HAP-1 (cell line): ENCODE data around the gene PRRT1B.
"Not testable (repeated sequence)": the region's sequence is repeated elsewhere in the genome, so short reads cannot be mapped to it uniquely, and the experiment has no call there.

Experiments
- DNase-seq, 2 experiments: peaks; one replicate each; pipeline ENCODE4 v3.0.0-alpha.2; 2016 to 2020; ENCODE audit warnings: low spot score in 2 of 2
- H3K27me3 ChIP-seq: fragments of 250-450 bp; sonication (Bioruptor Pico); 2 replicates; pipeline ENCODE4 v1.5.1; 2020; ENCODE audit warnings: low read depth, mild to moderate bottlenecking, moderate library complexity
- H3K36me3 ChIP-seq: fragments of 250-450 bp; sonication (Bioruptor Pico); replicated peaks from 2 replicates; pipeline ENCODE4 v1.5.1; 2020; ENCODE audit warnings: mild to moderate bottlenecking
- H3K4me1 ChIP-seq: fragments of 250-450 bp; sonication (Bioruptor Pico); 2 replicates; pipeline ENCODE4 v1.5.1; 2020; ENCODE audit warnings: mild to moderate bottlenecking
- H3K4me3 ChIP-seq: fragments of 250-450 bp; sonication (Bioruptor Pico); 2 replicates; pipeline ENCODE4 v1.5.1; 2020; ENCODE audit warnings: mild to moderate bottlenecking, moderate library complexity
- H3K9me3 ChIP-seq: fragments of 250-450 bp; sonication (Bioruptor Pico); 2 replicates; pipeline ENCODE4 v1.5.1; 2020; ENCODE audit warnings: mild to moderate bottlenecking, moderate library complexity
- in situ Hi-C: fragments of 300-500 bp; cut with MboI; formaldehyde crosslinking; loops from 3 replicates; pipeline ENCODE4 v1.14.3; 2020; ENCODE audit warnings: low sequenced_read_pairs, inconsistent platforms, mixed read lengths

The PRRT1B gene

DNA sequence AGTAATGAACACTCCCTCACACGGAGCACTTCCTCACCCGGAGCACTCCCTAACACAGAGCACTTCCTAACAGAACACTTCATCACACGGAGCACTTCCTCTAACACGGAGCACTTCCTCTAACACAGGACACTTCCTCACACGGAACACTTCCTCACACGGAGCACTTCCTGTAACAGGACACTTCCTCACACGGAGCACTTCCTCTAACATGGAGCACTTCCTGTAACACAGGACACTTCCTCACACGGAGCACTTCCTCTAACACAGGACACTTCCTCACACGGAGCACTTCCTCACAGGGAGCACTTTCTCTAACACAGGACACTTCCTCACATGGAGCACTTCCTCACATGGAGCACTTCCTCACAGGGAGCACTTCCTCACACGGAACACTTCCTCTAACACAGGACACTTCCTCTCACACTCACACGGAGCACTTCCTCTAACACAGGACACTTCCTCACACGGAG, 29.7 kb upstream of the PRRT1B start:
- DNase-seq, H3K4me1 ChIP-seq, H3K27me3 ChIP-seq, in situ Hi-C loops, H3K4me3 ChIP-seq, H3K9me3 ChIP-seq: not testable (repeated sequence)
- H3K36me3 ChIP-seq, result peaks cover 80% of the 10 kb centered on the region

DNA sequence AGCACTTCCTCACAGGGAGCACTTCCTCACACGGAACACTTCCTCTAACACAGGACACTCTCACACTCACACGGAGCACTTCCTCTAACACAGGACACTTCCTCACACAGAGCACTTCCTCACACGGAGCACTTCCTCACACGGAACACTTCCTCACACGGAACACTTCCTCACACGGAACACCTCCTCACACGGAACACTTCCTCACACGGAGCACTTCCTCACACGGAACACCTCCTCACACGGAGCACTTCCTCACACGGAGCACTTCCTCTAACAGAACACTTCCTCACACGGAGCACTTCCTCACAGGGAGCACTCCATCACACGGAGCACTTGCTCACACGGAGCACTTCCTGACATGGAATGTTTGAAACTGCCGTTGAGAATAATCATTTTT, 29.2 kb upstream of the PRRT1B start:
- peaks cover 80% of the 10 kb centered on the region for H3K36me3 ChIP-seq
- in situ Hi-C loops, result no loop called here
- no peak overlapping the region for H3K4me3 ChIP-seq
- no peaks in the 10 kb centered on the region for H3K4me1 ChIP-seq
- no peaks in the 10 kb centered on the region for H3K27me3 ChIP-seq
- no peak for DNase-seq
- H3K9me3 ChIP-seq, result no peaks in the 10 kb centered on the region

DNA sequence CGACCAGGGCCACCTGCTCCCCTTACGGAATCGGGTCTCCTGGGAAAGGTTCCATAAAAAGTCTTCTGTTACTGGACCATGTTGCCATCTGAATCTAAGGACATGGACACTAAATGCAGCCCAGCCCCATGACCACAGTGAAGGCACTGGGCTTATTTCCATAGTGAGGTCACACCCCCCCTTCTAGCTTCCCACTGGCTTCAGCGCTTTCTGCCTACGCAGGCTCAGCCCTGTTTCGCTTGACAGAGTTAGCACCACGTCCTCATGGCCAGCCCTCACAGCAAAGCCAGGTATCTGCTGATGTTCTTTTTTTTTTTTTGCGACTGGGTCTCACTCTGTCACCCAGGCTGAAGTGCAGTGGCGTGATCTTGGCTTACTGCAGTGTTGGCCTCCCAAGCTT, 28.4 kb upstream of the PRRT1B start:
- H3K4me1 ChIP-seq, result no peaks in the 10 kb centered on the region
- DNase-seq, result no peak
- H3K36me3 ChIP-seq, result peaks cover 80% of the 10 kb centered on the region
- no peaks in the 10 kb centered on the region for H3K9me3 ChIP-seq
- in situ Hi-C loops, result no loop called here
- H3K4me3 ChIP-seq, result no peak overlapping the region
- H3K27me3 ChIP-seq, result no peaks in the 10 kb centered on the region

DNA sequence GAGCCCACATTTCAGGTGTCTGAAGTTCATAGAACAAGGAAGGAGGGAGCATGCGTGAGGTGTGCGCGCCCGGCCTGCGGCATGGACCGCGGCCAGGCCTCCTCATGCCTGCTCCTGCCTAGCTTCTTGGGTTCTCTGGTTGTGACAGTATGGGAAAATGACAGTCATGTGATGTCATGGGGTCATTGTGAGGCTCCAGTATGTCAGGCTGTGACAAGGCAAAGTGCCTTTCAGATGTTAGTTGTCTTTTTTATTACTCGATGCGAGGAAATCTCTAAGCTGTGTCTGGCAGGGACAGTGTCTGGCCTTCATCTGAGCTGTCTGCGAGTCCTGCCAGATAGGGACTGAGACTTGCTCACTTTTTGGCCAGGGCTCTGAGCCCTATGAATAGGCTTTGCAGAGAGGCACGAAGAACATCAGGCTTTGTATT, 27.5 kb upstream of the PRRT1B start:
- in situ Hi-C loops, result no loop called here
- peaks cover 78% of the 10 kb centered on the region for H3K36me3 ChIP-seq

DNA sequence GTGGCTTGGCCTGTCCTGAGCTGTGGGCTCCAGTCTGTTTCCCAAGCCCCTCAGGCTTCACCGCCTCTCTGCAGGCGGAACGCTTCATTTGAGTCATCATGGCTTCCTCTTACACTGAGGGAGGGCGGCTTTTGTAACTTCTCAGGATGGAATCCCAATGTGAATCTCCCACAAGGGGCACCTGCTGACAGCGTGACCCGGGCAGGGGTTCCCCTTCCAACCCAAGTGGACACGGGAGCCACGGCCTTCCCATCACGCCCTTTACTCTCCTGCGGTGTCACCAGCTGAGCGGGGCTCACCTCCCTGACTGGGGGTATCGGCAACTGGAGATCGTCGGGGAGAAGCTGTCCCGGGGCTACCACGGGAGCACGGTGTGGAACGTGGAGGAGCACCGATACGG, 26.8 kb upstream of the PRRT1B start:
- Histone ChIP-seq H3K27me3 (no peaks in the 10 kb centered on the region), H3K4me3 (no peak overlapping the region), H3K36me3 (peaks cover 78% of the 10 kb centered on the region), H3K4me1 (no peaks in the 10 kb centered on the region), H3K9me3 (no peaks in the 10 kb centered on the region)
- in situ Hi-C loops, result no loop called here
- no peak for DNase-seq

More for the DNA sequence above, 27.5 kb upstream of the PRRT1B start:
- Histone ChIP-seq H3K27me3 (no peaks in the 10 kb centered on the region), H3K4me3 (no peak overlapping the region), H3K4me1 (no peaks in the 10 kb centered on the region), H3K9me3 (no peaks in the 10 kb centered on the region)
- DNase-seq, result no peak

DNA sequence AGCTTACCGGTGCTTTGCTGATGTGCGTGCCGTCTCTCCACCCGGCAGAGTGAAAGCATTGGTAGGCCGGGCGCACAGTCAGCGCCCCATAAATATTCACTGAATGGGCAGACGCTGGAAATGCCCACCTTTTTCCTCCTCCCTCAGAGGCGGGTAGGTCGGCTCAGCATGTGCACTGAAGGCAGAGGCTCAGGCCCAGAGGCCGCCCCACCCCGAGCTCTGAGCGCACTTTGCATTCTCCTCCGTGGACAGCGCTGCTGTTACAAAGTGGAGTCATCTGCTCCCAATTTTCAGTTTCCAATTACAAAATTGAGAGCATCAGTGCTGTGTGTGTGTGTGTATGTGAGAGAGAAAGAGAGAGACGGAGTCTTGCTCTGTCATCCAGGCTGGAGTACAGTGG, 24.8 kb upstream of the PRRT1B start:
- H3K27me3 ChIP-seq, result no peaks in the 10 kb centered on the region
- H3K4me3 ChIP-seq, result no peak overlapping the region
- no peaks in the 10 kb centered on the region for H3K4me1 ChIP-seq
- no peaks in the 10 kb centered on the region for H3K9me3 ChIP-seq
- peaks cover 83% of the 10 kb centered on the region for H3K36me3 ChIP-seq
- in situ Hi-C loops, result no loop called here
- DNase-seq, result no peak

DNA sequence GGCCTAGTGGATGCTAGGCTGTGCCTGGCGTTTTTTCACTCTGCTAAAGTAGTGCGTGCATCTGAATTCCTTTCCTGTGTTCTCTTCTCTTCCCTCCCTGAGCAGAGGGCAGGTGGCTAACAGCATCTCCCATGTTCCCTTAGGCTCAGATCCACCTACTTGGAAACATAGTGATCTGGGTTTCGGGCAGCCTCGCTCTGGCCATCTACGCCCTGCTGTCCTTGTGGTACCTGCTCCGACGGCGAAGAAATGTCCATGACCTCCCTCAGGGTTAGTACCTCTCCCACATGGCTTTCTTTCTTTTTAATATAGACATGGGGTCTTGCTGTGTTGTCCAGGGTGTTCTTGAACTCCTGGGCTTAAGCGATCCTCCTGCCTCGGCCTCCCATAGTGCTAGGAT, 24.1 kb upstream of the PRRT1B start:
- no peaks in the 10 kb centered on the region for H3K9me3 ChIP-seq
- no peak for DNase-seq
- H3K4me3 ChIP-seq, result no peak overlapping the region
- no peaks in the 10 kb centered on the region for H3K27me3 ChIP-seq
- peaks cover 90% of the 10 kb centered on the region for H3K36me3 ChIP-seq
- H3K4me1 ChIP-seq, result no peaks in the 10 kb centered on the region
- in situ Hi-C loops, result no loop called here

DNA sequence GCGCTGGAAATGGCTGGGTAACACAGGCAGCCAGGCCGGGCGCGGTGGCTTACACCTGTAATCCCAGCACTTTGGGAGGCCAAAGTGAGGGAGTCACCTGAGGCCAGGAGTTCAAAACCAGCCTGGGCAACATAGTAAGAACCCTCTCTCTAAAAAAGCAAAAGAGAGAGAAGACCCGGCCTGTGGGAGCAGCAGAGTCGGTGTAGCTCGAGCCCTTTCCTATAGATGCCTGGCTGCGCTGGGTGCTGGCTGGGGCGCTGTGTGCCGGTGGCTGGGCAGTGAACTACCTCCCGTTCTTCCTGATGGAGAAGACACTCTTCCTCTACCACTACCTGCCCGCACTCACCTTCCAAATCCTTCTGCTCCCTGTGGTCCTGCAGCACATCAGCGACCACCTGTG, 23.5 kb upstream of the PRRT1B start:
- Histone ChIP-seq H3K36me3 (peaks cover 89% of the 10 kb centered on the region), H3K4me3 (no peak overlapping the region), H3K9me3 (no peaks in the 10 kb centered on the region), H3K27me3 (no peaks in the 10 kb centered on the region), H3K4me1 (no peaks in the 10 kb centered on the region)
- in situ Hi-C loops, result no loop called here
- DNase-seq, result no peak

DNA sequence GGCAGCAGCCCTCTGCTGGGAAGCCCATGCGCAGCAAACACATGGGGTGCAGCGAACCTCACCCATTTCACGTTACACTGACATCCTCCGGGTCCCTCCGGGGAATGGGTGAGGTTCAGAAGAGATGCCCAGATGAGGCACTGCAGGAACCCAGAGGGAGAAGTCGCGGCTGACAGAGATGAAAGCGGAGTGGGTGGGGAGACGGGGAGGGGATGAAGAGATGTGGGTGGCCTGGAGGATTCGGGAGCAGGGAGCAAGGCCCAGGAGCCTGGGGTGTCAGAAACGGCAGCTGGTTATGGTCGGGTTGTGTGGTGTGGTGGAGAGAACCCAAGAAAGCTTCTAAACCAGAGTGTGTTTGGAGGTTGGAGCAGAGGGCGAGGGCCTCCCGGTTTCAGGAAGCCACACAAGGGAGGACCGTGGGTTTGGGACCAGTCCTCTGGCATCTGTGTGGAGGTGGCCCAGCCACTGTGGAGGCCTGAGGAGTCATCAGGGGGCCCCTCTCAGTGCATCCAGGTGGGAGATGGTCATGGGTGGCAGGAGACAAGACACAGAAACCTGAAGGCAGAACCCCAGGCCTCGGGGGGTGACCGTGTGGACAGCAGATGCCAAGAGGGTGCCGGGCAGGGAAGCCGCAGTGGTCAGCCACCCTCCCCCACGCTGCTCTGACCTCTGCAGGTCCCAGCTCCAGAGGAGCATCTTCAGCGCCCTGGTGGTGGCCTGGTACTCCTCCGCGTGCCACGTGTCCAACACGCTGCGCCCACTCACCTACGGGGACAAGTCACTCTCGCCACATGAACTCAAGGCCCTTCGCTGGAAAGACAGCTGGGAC, 22.9 kb upstream of the PRRT1B start:
- Histone ChIP-seq H3K9me3 (no peaks in the 10 kb centered on the region), H3K36me3 (peaks cover 89% of the 10 kb centered on the region), H3K27me3 (no peaks in the 10 kb centered on the region), H3K4me3 (no peak overlapping the region), H3K4me1 (no peaks in the 10 kb centered on the region)
- no peak for DNase-seq
- in situ Hi-C loops, result no loop called here

DNA sequence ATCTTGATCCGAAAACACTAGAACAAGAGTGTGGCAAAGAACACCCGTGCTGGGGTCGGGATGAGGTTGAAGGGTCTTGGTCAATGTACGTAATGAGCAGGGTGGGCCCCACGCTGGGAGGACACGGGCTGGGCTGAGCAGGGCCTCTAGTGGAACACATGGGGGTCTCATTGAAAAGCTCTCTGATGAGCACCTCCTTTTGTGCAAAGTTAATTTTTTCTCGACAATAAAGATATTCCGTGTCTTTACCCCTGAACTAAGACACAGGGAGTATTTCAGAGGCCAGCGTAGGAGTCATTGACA, 22.3 kb upstream of the PRRT1B start:
- Histone ChIP-seq H3K4me3 (no peak overlapping the region), H3K36me3 (peaks cover 93% of the 10 kb centered on the region), H3K27me3 (no peaks in the 10 kb centered on the region), H3K4me1 (no peaks in the 10 kb centered on the region), H3K9me3 (no peaks in the 10 kb centered on the region)
- in situ Hi-C loops, result no loop called here
- no peak for DNase-seq

DNA sequence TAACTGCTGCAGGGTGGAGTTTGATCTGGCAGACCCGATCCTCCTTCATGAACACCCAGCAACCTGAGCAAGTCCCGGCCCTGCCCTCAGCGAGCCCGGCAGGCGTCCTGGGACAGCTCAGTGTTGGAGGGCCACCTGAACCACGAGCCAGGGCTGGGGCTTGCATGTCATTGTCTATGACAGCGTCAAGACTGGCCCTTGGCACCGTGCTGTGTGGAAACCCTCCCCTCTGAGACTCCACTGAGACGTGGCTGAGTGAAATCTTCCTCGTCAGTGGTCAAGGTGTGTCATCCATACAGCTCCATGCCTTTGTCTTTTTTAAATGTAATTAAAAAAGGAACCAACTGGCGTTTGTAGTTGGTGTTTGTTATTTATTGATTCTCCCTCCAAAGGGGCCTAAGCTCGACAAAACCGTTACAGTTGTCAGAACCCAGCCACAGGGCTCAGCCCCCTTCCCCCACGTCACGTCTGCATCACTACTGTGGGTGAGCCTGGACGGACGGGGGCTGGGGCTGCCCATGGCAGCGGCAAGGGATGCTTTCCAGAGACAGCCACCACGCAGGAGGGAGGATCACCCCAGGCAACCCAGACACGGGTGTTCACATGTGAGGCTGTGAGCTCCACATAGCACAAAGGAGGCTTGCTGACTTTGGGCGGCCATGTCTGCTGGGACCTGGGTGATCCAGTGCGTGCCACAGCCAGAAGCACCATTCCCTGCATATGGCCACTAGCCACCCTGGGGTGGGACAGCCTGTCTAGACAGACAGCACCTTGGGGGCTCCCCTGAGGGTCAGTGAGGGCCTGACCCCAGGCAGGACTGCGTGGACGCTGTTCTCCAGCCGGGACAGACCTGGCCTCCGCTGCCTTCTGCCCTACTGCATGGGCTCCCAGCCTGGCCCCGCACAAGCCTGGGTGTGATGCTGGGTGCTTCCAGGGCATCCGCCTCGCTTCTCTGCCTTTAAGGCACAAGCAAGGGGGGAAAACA, 21.6 kb upstream of the PRRT1B start:
- no peaks in the 10 kb centered on the region for H3K4me1 ChIP-seq
- no peak for DNase-seq
- peaks cover 93% of the 10 kb centered on the region for H3K36me3 ChIP-seq
- in situ Hi-C loops, result no loop called here
- H3K4me3 ChIP-seq, result no peak overlapping the region
- no peaks in the 10 kb centered on the region for H3K27me3 ChIP-seq
- no peaks in the 10 kb centered on the region for H3K9me3 ChIP-seq

DNA sequence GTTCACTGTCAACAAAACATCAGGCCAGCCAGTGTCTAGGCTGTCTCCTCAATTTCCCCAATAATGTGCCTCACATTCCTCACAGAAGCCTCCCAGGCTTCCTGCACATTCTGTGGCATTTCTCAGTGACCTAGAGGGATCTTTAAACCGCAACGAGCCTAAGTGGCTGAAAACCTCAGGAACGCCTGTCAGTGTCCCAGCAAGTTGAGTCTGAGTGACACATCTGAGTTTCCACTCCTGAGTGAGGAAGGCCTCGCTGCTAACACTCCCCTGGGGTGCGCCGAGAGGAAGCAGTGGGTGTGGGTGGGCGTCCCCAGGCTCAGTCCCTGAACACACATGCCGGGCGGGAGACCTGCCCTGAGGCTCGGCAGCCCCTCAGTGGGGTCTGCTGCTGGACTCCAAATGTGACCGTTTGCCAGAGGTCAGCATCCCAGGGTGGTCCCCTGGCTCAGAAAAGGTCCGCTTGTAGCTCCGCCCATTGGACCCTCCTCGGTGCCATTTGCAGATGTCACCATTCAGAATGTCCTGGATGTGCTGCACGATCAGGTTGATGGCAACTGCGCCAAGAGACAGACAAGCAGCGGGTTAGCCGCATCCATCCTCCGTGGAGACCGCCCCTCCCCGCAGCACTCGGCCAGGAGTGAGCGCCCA, 20.5 kb upstream of the PRRT1B start:
- DNase-seq, result no peak
- Histone ChIP-seq H3K4me3 (no peak overlapping the region), H3K36me3 (peaks cover 93% of the 10 kb centered on the region), H3K9me3 (no peaks in the 10 kb centered on the region), H3K27me3 (no peaks in the 10 kb centered on the region), H3K4me1 (no peaks in the 10 kb centered on the region)
- in situ Hi-C loops, result no loop called here

DNA sequence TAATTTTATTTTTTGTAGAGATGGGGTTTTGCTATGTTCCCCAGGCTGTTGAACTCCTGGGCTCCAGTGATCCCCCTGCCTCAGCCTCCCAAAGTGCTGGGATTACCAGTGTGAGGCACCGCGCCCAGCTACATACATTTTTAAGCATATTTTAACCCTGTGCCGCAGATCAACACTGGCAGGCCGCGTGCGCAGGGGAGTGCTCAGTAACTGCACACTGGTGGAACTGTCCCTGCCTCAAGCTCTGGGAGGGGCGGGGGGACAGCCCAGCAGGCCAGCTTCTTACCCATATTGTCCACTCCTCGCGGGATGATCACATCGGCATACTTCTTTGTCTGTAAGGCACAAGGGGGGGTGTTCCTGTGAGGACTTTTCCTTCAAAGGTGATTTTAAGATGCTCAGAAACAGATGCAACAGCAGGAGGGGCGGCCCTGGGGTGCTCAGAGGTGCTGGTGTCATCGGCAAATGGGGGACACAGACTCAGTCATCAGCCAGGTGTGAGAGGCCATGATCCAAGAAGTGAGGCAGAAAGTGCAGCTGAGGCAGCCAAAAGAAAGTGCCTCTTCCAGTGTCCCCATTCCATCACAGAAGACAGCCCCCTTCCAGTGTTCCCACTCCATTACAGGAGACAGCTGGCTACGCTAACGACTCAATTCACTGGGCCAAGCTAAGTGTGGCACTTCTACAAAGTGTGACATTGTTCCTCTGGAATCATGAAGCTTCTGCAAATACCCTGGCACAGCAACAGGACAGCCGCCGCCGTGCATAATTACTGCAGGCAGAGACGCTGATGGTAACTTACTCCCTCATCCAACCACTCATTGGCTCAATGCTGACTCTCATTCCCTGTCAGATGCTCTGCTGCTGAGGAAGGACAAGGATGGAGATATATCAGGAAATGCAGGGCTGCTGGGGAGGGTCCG, 19.4 kb upstream of the PRRT1B start:
- Histone ChIP-seq H3K4me3 (no peak overlapping the region), H3K27me3 (no peaks in the 10 kb centered on the region), H3K9me3 (no peaks in the 10 kb centered on the region), H3K36me3 (peaks cover 84% of the 10 kb centered on the region), H3K4me1 (no peaks in the 10 kb centered on the region)
- in situ Hi-C loops, result no loop called here
- DNase-seq, result no peak
